Measurements from ENCODE around the gene HSPG2. TPM values are rescaled to one million over a fixed set of nuclear protein-coding genes. Genes with fewer than 3 reads are reported as not detected.
A peak's percentile ranks its signal among the peaks of the same experiment; 100 is the strongest.

The HSPG2 gene
- total RNA-seq, 1 donor from 2014 or later = 221 TPM

DNA sequence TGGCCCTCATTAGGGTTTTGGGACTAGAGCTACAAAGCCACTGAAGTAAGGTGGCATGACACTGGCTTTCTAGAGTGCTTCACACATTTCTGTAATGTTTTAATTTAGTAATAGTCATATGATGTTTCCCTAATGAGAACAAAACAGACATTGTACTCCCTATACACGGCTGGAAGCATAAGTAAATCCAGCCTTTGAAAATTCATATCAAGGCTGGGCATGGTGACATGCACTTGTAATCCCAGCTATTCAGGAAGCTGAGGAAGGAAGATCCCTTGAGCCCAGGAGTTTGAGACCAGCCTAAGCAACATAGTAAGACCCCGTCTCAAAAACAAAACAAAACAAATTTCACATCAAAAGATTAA, 161.6 kb downstream of the HSPG2 start:
- TF ChIP-seq, protein P1, sequence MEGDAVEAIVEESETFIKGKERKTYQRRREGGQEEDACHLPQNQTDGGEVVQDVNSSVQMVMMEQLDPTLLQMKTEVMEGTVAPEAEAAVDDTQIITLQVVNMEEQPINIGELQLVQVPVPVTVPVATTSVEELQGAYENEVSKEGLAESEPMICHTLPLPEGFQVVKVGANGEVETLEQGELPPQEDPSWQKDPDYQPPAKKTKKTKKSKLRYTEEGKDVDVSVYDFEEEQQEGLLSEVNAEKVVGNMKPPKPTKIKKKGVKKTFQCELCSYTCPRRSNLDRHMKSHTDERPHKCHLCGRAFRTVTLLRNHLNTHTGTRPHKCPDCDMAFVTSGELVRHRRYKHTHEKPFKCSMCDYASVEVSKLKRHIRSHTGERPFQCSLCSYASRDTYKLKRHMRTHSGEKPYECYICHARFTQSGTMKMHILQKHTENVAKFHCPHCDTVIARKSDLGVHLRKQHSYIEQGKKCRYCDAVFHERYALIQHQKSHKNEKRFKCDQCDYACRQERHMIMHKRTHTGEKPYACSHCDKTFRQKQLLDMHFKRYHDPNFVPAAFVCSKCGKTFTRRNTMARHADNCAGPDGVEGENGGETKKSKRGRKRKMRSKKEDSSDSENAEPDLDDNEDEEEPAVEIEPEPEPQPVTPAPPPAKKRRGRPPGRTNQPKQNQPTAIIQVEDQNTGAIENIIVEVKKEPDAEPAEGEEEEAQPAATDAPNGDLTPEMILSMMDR (IDR thresholded peaks at IDR 0.05; ENCODE audit: unreplicated experiment) = no peak
- Mint-ChIP-seq H3K27me3 (ENCODE audit: low read depth) (no peaks in the 10 kb centered on the region), H3K27ac (peak overlapping the region; percentile 59)

DNA sequence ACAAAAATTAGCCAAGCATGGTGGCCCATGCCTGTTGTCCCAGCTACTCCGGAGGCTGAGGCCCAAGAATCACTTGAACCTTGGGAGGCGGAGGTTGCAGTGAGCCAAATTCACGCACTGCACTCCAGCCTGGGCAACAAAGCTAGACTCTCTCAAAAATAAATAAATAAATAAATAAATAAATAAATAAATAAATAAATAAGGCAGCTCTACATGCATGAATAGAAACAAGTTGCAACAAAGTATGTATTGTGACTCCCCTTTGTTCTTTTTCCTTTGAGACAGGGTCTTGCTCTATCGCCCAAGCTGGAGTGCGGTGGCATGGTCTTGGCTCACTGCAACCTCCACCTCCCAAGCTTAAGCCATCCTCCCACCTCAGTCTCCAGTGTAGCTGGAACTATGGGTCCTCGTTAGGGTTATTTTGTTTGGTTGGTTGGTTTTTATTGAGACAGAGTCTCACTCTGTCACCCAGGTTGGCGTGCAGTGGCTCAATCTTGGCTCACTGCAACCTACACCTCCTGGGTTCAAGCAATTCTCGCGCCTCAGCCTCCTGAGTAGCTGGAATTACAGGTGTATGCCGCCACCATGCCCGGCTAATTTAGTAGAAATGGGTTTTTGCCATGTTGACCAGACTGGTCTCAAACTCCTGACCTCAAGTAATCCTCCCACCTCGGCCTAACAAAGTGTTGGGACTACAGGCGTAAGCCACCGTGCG, 162.1 kb downstream of the HSPG2 start:
- H3K36me3 Mint-ChIP-seq = peaks cover 12% of the 10 kb centered on the region
- H3K27ac Mint-ChIP-seq = no peak overlapping the region
- DNase-seq (ENCODE audit: low spot score in 2 of 2, unreplicated experiment in 2 of 2) = no peak
- H3K4me3 Mint-ChIP-seq = no peak overlapping the region
- peaks cover 4% of the 10 kb centered on the region for H3K4me1 Mint-ChIP-seq
- TF ChIP-seq, protein P1 (IDR thresholded peaks at IDR 0.05; ENCODE audit: unreplicated experiment) = no peak
- peaks cover 3% of the 10 kb centered on the region for H3K9me3 Mint-ChIP-seq
- no peaks in the 10 kb centered on the region for H3K27me3 Mint-ChIP-seq (ENCODE audit: low read depth)

More for the DNA sequence above, 161.6 kb downstream of the HSPG2 start:
- H3K4me1 Mint-ChIP-seq = peaks cover 10% of the 10 kb centered on the region
- no peak for DNase-seq (ENCODE audit: low spot score in 2 of 2, unreplicated experiment in 2 of 2)
- no peak overlapping the region for H3K4me3 Mint-ChIP-seq
- peaks cover 3% of the 10 kb centered on the region for H3K9me3 Mint-ChIP-seq
- H3K36me3 Mint-ChIP-seq = peaks cover 12% of the 10 kb centered on the region

DNA sequence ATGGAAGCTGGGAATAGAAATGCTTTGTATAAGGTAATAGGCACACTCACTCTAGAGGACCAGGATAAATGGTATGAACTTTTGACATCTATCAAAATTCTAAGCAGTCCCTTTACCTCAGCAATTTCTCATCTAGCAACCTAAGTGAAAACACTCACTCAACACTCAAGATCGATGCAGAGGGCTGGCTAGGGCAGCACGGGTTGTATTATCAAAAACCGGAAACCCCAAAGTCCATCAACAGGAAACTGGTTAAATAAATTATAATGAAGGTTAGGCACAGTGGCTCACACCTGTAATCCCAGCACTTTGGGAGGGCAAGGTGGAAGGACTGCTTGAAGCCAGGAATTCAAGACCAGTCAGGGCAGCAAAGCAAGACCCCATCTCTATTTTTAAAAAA, 163.5 kb downstream of the HSPG2 start:
- H3K9me3 Mint-ChIP-seq = peaks cover 3% of the 10 kb centered on the region
- TF ChIP-seq, protein P1 (IDR thresholded peaks at IDR 0.05; ENCODE audit: unreplicated experiment) = no peak
- no peaks in the 10 kb centered on the region for H3K27me3 Mint-ChIP-seq (ENCODE audit: low read depth)
- H3K4me1 Mint-ChIP-seq = no peaks in the 10 kb centered on the region
- no peak overlapping the region for H3K4me3 Mint-ChIP-seq
- no peak overlapping the region for H3K27ac Mint-ChIP-seq
- DNase-seq (ENCODE audit: low spot score in 2 of 2, unreplicated experiment in 2 of 2) = no peak
- H3K36me3 Mint-ChIP-seq = peaks cover 10% of the 10 kb centered on the region

Other genes starting within 250 kb of the HSPG2 start
- 79.8 to 88.7 TPM (median 86.5 TPM) in 3 replicates for gene USP48, start 154.2 kb downstream of the HSPG2 start, total RNA-seq
- 0.75 to 1.1 TPM (median 1.0 TPM) in 3 replicates for gene LDLRAD2, start 125.0 kb downstream of the HSPG2 start, total RNA-seq
- gene CELA3B, start 39.7 kb upstream of the HSPG2 start, total RNA-seq = not detected in 3 replicates
- gene CELA3A, start 64.3 kb upstream of the HSPG2 start, total RNA-seq = not detected in 3 replicates
- gene CDC42, start 115.4 kb upstream of the HSPG2 start, total RNA-seq = 239 to 246 TPM (median 244 TPM) in 3 replicates
- 34.9 to 41.2 TPM (median 38.7 TPM) in 3 replicates for gene WNT4, start 205.8 kb upstream of the HSPG2 start, total RNA-seq

All from mesothelial cell of epicardium (in vitro differentiated cells).